Measurements from ENCODE around the gene FBL. TPM values are rescaled to one million over a fixed set of nuclear protein-coding genes. Genes with fewer than 3 reads are reported as not detected.
A peak's percentile ranks its signal among the peaks of the same experiment; 100 is the strongest.
"Not testable (repeated sequence)": the region's sequence is repeated elsewhere in the genome, so short reads cannot be mapped to it uniquely, and the experiment has no call there.

The FBL gene
- polyA plus RNA-seq, 1 of the 3 experiments (the other 2 are of a cell fraction) = 371 TPM

DNA sequence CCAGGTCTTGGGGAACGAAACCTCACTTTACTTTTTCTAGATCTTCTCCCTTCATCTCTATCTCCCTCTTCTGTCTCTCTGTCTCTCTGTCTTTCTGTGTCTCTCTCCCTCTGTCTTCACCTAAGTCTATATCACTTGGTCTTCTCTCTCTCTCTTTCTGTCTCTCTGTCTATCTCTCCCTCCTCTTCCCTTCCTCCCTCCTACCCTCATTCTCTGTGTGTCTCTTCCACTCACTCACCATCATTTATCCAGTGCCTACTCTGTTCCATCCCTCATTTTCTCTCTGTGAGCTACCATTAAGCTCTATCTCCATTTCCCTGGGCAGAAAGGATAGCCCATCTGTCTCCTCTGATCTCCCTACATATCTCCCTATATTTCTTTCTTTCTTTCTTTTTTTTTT lies 32.2 kb upstream of the FBL start:
- no peak for TF ChIP-seq NRF1 (IDR thresholded peaks at IDR 0.05; ENCODE audit: low read depth, low read length)
- TF ChIP-seq YY1 (IDR thresholded peaks at IDR 0.05; ENCODE audit: low read depth) = no peak
- no peak for TF ChIP-seq MXI1 (IDR thresholded peaks at IDR 0.05; ENCODE audit: low read depth, low read length)
- TF ChIP-seq FOSL2 (IDR thresholded peaks at IDR 0.05; ENCODE audit: borderline replicate concordance, low read depth) = no peak
- TF ChIP-seq, protein P1, sequence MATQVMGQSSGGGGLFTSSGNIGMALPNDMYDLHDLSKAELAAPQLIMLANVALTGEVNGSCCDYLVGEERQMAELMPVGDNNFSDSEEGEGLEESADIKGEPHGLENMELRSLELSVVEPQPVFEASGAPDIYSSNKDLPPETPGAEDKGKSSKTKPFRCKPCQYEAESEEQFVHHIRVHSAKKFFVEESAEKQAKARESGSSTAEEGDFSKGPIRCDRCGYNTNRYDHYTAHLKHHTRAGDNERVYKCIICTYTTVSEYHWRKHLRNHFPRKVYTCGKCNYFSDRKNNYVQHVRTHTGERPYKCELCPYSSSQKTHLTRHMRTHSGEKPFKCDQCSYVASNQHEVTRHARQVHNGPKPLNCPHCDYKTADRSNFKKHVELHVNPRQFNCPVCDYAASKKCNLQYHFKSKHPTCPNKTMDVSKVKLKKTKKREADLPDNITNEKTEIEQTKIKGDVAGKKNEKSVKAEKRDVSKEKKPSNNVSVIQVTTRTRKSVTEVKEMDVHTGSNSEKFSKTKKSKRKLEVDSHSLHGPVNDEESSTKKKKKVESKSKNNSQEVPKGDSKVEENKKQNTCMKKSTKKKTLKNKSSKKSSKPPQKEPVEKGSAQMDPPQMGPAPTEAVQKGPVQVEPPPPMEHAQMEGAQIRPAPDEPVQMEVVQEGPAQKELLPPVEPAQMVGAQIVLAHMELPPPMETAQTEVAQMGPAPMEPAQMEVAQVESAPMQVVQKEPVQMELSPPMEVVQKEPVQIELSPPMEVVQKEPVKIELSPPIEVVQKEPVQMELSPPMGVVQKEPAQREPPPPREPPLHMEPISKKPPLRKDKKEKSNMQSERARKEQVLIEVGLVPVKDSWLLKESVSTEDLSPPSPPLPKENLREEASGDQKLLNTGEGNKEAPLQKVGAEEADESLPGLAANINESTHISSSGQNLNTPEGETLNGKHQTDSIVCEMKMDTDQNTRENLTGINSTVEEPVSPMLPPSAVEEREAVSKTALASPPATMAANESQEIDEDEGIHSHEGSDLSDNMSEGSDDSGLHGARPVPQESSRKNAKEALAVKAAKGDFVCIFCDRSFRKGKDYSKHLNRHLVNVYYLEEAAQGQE (IDR thresholded peaks at IDR 0.05; ENCODE audit: low read depth, low read length) = no peak
- TF ChIP-seq TCF12 (IDR thresholded peaks at IDR 0.05) = no peak
- TF ChIP-seq RXRA (IDR thresholded peaks at IDR 0.05; ENCODE audit: borderline replicate concordance, low read depth) = no peak
- TF ChIP-seq, protein P2, sequence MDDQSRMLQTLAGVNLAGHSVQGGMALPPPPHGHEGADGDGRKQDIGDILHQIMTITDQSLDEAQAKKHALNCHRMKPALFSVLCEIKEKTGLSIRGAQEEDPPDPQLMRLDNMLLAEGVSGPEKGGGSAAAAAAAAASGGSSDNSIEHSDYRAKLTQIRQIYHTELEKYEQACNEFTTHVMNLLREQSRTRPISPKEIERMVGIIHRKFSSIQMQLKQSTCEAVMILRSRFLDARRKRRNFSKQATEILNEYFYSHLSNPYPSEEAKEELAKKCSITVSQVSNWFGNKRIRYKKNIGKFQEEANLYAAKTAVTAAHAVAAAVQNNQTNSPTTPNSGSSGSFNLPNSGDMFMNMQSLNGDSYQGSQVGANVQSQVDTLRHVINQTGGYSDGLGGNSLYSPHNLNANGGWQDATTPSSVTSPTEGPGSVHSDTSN (IDR thresholded peaks at IDR 0.05) = no peak
- TF ChIP-seq EZH2phosphoT487 (IDR thresholded peaks at IDR 0.05; ENCODE audit: borderline replicate concordance, low read depth) = no peak
- TF ChIP-seq SIN3A (IDR thresholded peaks at IDR 0.05; ENCODE audit: borderline replicate concordance, low read depth, low read length) = no peak
- no peak for TF ChIP-seq RCOR1 (IDR thresholded peaks at IDR 0.05; ENCODE audit: low read length)
- TF ChIP-seq MEF2A (IDR thresholded peaks at IDR 0.05; ENCODE audit: borderline replicate concordance, low read depth) = no peak
- no peak for TF ChIP-seq TEAD4 (IDR thresholded peaks at IDR 0.05; ENCODE audit: borderline replicate concordance, insufficient read depth)
- TF ChIP-seq, protein P3, sequence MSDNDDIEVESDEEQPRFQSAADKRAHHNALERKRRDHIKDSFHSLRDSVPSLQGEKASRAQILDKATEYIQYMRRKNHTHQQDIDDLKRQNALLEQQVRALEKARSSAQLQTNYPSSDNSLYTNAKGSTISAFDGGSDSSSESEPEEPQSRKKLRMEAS (IDR thresholded peaks at IDR 0.05; ENCODE audit: low read depth) = no peak
- TF ChIP-seq, protein P4, sequence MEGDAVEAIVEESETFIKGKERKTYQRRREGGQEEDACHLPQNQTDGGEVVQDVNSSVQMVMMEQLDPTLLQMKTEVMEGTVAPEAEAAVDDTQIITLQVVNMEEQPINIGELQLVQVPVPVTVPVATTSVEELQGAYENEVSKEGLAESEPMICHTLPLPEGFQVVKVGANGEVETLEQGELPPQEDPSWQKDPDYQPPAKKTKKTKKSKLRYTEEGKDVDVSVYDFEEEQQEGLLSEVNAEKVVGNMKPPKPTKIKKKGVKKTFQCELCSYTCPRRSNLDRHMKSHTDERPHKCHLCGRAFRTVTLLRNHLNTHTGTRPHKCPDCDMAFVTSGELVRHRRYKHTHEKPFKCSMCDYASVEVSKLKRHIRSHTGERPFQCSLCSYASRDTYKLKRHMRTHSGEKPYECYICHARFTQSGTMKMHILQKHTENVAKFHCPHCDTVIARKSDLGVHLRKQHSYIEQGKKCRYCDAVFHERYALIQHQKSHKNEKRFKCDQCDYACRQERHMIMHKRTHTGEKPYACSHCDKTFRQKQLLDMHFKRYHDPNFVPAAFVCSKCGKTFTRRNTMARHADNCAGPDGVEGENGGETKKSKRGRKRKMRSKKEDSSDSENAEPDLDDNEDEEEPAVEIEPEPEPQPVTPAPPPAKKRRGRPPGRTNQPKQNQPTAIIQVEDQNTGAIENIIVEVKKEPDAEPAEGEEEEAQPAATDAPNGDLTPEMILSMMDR (IDR thresholded peaks at IDR 0.05) = no peak
- TF ChIP-seq, protein P5, sequence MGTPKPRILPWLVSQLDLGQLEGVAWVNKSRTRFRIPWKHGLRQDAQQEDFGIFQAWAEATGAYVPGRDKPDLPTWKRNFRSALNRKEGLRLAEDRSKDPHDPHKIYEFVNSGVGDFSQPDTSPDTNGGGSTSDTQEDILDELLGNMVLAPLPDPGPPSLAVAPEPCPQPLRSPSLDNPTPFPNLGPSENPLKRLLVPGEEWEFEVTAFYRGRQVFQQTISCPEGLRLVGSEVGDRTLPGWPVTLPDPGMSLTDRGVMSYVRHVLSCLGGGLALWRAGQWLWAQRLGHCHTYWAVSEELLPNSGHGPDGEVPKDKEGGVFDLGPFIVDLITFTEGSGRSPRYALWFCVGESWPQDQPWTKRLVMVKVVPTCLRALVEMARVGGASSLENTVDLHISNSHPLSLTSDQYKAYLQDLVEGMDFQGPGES (IDR thresholded peaks at IDR 0.05; ENCODE audit: low read depth, low read length) = no peak
- TF ChIP-seq, protein P6, sequence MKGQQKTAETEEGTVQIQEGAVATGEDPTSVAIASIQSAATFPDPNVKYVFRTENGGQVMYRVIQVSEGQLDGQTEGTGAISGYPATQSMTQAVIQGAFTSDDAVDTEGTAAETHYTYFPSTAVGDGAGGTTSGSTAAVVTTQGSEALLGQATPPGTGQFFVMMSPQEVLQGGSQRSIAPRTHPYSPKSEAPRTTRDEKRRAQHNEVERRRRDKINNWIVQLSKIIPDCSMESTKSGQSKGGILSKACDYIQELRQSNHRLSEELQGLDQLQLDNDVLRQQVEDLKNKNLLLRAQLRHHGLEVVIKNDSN (IDR thresholded peaks at IDR 0.05; ENCODE audit: borderline replicate concordance, low read depth) = no peak
- no peak for TF ChIP-seq NFIC (IDR thresholded peaks at IDR 0.05; ENCODE audit: borderline replicate concordance)
- no peak for TF ChIP-seq JUND (IDR thresholded peaks at IDR 0.05)
- H3K9me2 ChIP-seq = no peaks in the 10 kb centered on the region
- H3K79me2 ChIP-seq (ENCODE audit: insufficient read depth) = no peaks in the 10 kb centered on the region
- H3K27me3 ChIP-seq (ENCODE audit: insufficient read depth) = no peaks in the 10 kb centered on the region
- no peaks in the 10 kb centered on the region for H4K20me1 ChIP-seq (ENCODE audit: insufficient read depth)
- 63% methylated on average over 1 of the region's 1 CpG for WGBS (ENCODE audit: low lambda C conversion rate)
- ChIA-PET CTCF (interaction anchor here (1.0 kb wide), 1 partner anchor 93 kb away, joined by 3 read pairs; the partner anchor contains the start of gene PSMC4), POLR2A (no interaction called here)
- no peaks in the 10 kb centered on the region; a peak in 1 of 4 replicates for H3K4me1 ChIP-seq (ENCODE audit: control insufficient read depth in 1 of 2, insufficient read depth in 2 of 2, low read depth in 1 of 2, low read length in 1 of 2)
- H3K9ac ChIP-seq = no peak overlapping the region
- no peak overlapping the region for H3K4me3 ChIP-seq (ENCODE audit: low read depth in 2 of 2, low read length in 1 of 2)
- H3F3A ChIP-seq (replicated peaks; ENCODE audit: insufficient read depth) = no peaks in the 10 kb centered on the region
- no peak overlapping the region for H3K27ac ChIP-seq (ENCODE audit: low read depth in 2 of 2, low read length in 1 of 2)
- H3K9me3 ChIP-seq = no peaks in the 10 kb centered on the region
- no peak overlapping the region for H2AFZ ChIP-seq (ENCODE audit: low read depth)
- no peak overlapping the region for H3K4me2 ChIP-seq
- DNase-seq = peak; percentile 26
- no peaks in the 10 kb centered on the region for H3K36me3 ChIP-seq (replicated peaks in 1 of 2; ENCODE audit: control insufficient read depth in 1 of 2, insufficient read depth in 2 of 2, low read length in 1 of 2)

DNA sequence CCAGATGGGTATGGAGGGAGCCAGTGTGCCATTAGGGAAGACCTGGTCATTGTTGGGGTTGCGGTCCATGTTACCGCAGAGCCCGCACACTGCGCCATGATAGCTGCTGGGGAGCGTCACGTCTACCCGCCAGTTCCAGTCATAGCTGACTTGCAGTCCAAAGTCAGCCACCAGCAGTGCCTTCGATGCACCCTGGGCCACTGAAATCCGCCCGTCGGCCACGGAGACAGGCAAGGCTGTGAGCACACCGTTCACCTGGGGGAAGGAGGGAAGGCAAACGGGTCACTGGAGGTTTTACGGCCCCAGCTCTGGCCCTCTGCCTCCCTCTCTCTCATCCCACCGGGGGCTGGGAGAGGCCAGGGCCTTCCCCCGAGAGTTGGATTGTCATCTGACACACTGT lies 31.8 kb upstream of the FBL start:
- H3K9ac ChIP-seq; H3K4me3 ChIP-seq (ENCODE audit: low read depth in 2 of 2, low read length in 1 of 2); CTCF ChIA-PET; DNase-seq; H3K36me3 ChIP-seq (replicated peaks in 1 of 2; ENCODE audit: control insufficient read depth in 1 of 2, insufficient read depth in 2 of 2, low read length in 1 of 2); POLR2A ChIA-PET; H3K9me2 ChIP-seq; H3K27me3 ChIP-seq (ENCODE audit: insufficient read depth); H3F3A ChIP-seq (replicated peaks; ENCODE audit: insufficient read depth); H3K4me1 ChIP-seq (ENCODE audit: control insufficient read depth in 1 of 2, insufficient read depth in 2 of 2, low read depth in 1 of 2, low read length in 1 of 2); H2AFZ ChIP-seq (ENCODE audit: low read depth); H3K27ac ChIP-seq (ENCODE audit: low read depth in 2 of 2, low read length in 1 of 2); H3K9me3 ChIP-seq; H4K20me1 ChIP-seq (ENCODE audit: insufficient read depth); H3K4me2 ChIP-seq; H3K79me2 ChIP-seq (ENCODE audit: insufficient read depth): not testable (repeated sequence)
- 84% methylated on average over 16 of the region's 17 CpGs for WGBS (ENCODE audit: low lambda C conversion rate)
